Measurements from ENCODE around the gene PRKCA. TPM values are rescaled to one million over a fixed set of nuclear protein-coding genes. Genes with fewer than 3 reads are reported as not detected.

PRKCA gene
- polyA plus RNA-seq, 2 of the 4 experiments (the other 2 are of a cell fraction) = 28.8 to 65.0 TPM

DNA sequence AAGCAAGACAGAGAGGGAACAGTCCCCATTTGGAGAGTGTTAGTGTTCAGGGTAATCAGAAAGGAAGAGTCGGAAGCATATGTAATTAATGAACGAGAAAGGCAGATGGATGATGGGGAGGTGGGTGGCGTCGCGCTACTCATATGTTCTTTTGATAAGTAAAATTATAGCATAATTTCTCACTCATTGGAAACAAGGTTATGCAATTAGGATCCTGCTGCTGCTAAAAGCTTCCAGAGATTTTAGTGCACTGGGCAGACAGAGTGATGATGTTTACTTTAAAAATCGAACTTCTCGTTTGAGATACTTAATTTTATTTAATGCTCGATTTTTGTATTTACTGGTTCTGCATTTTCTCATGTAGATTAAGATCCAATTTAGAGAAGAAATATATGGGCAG, 96.2 kb downstream of the PRKCA start:
- FAIRE-seq = no peak
- no peak for DNase-seq (ENCODE audit: low read depth in 1 of 2, low spot score in 1 of 2)
- CTCF ChIA-PET = no interaction called here

GRCh38 chr17:66399441-66399840, 97.0 kb downstream of the PRKCA start:
- 0 out of 3 replicates have a peak, but pooled peaks cover 4% of the 10 kb centered on the region for H3K4me1 ChIP-seq
- ChIA-PET POLR2A (no interaction called here), CTCF (no interaction called here)
- no peak overlapping the region for H3K4me2 ChIP-seq
- FAIRE-seq (no peak), ATAC-seq (no peak), DNase-seq (ENCODE audit: low read depth in 1 of 2, low spot score in 1 of 2) (no peak)
- no peaks in the 10 kb centered on the region for H3K9me3 ChIP-seq
- WGBS (ENCODE audit: missing lambda C conversion rate) = 92% methylated on average over 3 of the region's 3 CpGs
- H3K4me3 ChIP-seq = no peak overlapping the region
- no peak overlapping the region for H3K27ac ChIP-seq
- TF ChIP-seq POLR2AphosphoS2 (conservative IDR thresholded peaks at IDR 0.05; ENCODE audit: low read length) (no peak), BHLHE40 (IDR thresholded peaks at IDR 0.05; ENCODE audit: low read depth, low read length) (no peak), PHF8 (IDR thresholded peaks at IDR 0.05; ENCODE audit: borderline replicate concordance, low read depth) (no peak), CHD4 (IDR thresholded peaks at IDR 0.05; ENCODE audit: borderline replicate concordance) (no peak), ZFP36 (IDR thresholded peaks at IDR 0.05; ENCODE audit: borderline replicate concordance, partially characterized antibody) (no peak)
- TF ChIP-seq, protein P1, sequence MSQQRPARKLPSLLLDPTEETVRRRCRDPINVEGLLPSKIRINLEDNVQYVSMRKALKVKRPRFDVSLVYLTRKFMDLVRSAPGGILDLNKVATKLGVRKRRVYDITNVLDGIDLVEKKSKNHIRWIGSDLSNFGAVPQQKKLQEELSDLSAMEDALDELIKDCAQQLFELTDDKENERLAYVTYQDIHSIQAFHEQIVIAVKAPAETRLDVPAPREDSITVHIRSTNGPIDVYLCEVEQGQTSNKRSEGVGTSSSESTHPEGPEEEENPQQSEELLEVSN (IDR thresholded peaks at IDR 0.05; ENCODE audit: borderline replicate concordance, low read depth) = no peak

More for the DNA sequence above, 96.2 kb downstream of the PRKCA start:
- H3K4me2 ChIP-seq = no peak overlapping the region
- H3K9me3 ChIP-seq = no peaks in the 10 kb centered on the region
- H3K4me1 ChIP-seq = 0 out of 3 replicates have a peak, but pooled peaks cover 4% of the 10 kb centered on the region
- no peak for TF ChIP-seq JUN (IDR thresholded peaks at IDR 0.05)
- no peak for TF ChIP-seq HOXA7 (CRISPR knock-in tag; IDR thresholded peaks at IDR 0.05)
- TF ChIP-seq REST (IDR thresholded peaks at IDR 0.05) = no peak
- no peak for TF ChIP-seq POLR2AphosphoS2 (conservative IDR thresholded peaks at IDR 0.05; ENCODE audit: low read length)
- no peak for TF ChIP-seq EHF (CRISPR knock-in tag; IDR thresholded peaks at IDR 0.05)
- no peak for TF ChIP-seq ZNF302 (CRISPR knock-in tag; IDR thresholded peaks at IDR 0.05)
- no peak for TF ChIP-seq BHLHE40 (IDR thresholded peaks at IDR 0.05; ENCODE audit: low read depth, low read length)
- TF ChIP-seq BCL3 (IDR thresholded peaks at IDR 0.05) = no peak
- TF ChIP-seq, protein P2, sequence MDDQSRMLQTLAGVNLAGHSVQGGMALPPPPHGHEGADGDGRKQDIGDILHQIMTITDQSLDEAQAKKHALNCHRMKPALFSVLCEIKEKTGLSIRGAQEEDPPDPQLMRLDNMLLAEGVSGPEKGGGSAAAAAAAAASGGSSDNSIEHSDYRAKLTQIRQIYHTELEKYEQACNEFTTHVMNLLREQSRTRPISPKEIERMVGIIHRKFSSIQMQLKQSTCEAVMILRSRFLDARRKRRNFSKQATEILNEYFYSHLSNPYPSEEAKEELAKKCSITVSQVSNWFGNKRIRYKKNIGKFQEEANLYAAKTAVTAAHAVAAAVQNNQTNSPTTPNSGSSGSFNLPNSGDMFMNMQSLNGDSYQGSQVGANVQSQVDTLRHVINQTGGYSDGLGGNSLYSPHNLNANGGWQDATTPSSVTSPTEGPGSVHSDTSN (IDR thresholded peaks at IDR 0.05) = no peak
- no peak for TF ChIP-seq ZC3H11A (IDR thresholded peaks at IDR 0.05)
- TF ChIP-seq PHF8 (IDR thresholded peaks at IDR 0.05; ENCODE audit: borderline replicate concordance, low read depth) = no peak
- no peak for TF ChIP-seq EP300 (IDR thresholded peaks at IDR 0.05)
- TF ChIP-seq FOXS1 (CRISPR knock-in tag; IDR thresholded peaks at IDR 0.05) = no peak
- no peak for TF ChIP-seq MAFK (IDR thresholded peaks at IDR 0.05; ENCODE audit: partially characterized antibody)
- no peak for TF ChIP-seq RARB (CRISPR knock-in tag; IDR thresholded peaks at IDR 0.05)
- TF ChIP-seq SREBF2 (IDR thresholded peaks at IDR 0.05) = no peak
- no peak for TF ChIP-seq CEBPB (IDR thresholded peaks at IDR 0.05)
- no peak for TF ChIP-seq ATOH8 (CRISPR knock-in tag; IDR thresholded peaks at IDR 0.05; ENCODE audit: low read depth)
- TF ChIP-seq, protein P3, sequence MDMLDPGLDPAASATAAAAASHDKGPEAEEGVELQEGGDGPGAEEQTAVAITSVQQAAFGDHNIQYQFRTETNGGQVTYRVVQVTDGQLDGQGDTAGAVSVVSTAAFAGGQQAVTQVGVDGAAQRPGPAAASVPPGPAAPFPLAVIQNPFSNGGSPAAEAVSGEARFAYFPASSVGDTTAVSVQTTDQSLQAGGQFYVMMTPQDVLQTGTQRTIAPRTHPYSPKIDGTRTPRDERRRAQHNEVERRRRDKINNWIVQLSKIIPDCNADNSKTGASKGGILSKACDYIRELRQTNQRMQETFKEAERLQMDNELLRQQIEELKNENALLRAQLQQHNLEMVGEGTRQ (IDR thresholded peaks at IDR 0.05) = no peak
- no peak overlapping the region for H3K27ac ChIP-seq
- POLR2A ChIA-PET = no interaction called here
- H3K4me3 ChIP-seq = no peak overlapping the region
- no peak for ATAC-seq
- WGBS (ENCODE audit: missing lambda C conversion rate) = 95% methylated on average over 8 of the region's 8 CpGs
